HG02840 (cell line): ENCODE results near the gene CD46.
"Not testable (repeated sequence)": the region's sequence is repeated elsewhere in the genome, so short reads cannot be mapped to it uniquely, and the experiment has no call there.

Experiments
- ATAC-seq: cut with Tn5 transposase; IDR thresholded peaks from one replicate; pipeline ENCODE4 v1.9.1; 2021; ENCODE audit warnings: mild to moderate bottlenecking, moderate library complexity, moderate number of reproducible peaks; ENCODE audit not compliant: unreplicated experiment, low FRiP score

The CD46 gene

DNA sequence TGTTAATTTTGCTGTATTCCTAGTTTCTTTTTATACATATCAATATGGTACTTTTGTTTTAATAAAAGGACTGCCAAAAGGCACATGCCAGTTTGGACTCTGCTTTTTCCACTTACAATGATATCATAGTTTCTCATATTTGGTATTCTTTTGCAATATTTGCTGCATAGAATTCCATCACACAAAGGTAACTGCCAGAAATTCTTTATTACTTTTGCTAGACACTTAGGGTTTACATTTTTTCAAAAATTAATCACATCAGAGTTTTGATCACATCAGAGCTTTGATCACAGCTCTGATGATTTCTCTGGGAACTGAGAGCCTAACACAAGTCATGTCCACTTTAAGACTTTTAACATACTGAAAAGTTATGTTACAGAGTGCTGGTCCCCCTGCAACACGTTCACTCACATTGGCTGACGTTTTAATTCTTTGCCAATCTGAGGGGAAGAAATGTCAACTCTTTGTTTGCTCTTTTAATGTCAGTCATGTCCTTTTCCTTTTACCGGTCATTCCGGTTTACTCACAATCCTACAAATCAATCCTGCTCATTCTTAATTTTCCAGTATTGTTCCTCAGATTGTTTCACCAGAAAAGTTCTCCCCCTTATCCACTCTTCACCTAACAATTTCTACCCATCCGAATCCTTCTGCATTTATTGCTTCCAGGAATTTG is 1.1 kb upstream of the CD46 start:
- no peak for ATAC-seq

DNA sequence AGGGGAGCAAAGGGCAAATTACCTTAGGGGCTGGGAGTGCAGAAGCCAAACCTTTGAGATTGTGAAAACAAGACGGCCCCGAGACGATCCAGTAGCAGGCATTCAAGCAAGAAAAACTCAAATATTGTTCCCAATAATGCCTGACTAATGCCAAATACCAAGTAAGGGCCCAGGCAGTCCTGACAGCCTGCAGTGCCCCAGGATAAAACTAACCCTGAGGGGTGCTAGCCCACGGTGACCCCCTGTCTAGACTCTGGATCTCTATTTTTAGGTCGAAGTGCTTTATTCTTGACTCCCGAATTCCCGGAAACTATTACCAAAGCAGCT is 428 bp upstream of the CD46 start:
- ATAC-seq: not testable (repeated sequence)

DNA sequence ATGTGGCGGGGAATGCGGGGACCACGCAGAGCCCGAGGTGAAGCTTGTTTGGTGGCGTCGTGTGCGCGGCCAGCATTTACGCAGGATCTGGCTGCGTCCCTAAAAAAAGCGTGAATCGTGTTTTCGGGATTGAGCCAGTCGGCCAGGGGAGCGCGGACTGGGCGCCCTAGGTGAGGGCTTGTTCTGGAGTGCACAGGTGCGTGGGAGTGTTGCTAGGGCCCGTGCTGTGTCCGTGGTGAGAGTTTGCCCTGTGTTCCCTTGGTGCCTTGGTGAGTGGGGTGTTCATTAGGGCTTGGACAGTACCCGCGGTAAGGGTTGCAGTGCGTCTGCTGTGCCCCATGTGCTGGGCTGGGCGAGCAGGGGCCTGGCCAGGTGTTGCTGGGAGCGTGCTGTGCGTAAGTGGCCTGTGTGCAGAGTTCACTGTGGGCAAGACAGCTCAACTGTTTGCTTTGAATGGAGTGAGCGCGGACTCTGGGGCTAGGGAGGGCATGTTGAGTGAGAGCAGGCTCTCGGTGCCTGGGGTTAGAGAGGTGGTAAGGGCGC is 673 bp downstream of the CD46 start:
- peak; percentile 15 for ATAC-seq

DNA sequence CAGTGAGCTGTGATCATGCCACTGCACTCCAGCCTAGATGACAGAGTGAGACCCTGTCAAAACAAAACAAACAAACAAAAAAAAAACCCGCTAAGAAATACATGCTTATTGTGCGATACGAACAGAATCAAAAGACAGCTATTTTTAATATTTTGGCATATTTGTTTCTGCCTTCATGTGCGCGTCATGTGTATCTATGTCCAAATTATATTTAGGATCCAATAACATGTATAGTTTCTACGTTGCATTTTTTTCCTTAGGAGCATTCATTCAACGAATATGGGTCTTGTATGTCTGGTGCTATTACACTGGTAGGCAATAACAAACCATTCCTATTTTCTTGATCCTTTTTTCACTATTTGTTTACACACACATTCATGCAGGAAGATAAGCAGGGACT is 1.8 kb downstream of the CD46 start:
- ATAC-seq: no peak

DNA sequence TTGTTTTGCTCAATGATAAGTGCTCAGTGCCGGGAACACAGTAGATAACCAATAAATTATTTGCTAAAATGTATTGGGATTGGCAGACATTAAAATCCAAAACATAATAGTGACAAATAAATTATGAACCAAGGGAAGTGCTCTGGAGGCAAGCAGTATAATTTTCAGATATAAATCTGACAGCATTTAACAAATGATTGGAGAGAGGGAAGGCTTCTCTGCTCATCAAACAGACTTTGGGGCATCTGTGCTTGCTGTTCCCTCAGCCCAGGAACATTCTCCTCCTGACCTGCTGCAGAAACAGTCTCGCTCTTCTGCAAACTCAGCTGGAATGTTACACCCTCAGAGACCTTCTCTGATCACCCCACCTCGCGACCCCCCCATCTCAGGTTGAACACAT is 2.2 kb downstream of the CD46 start:
- ATAC-seq: no peak

DNA sequence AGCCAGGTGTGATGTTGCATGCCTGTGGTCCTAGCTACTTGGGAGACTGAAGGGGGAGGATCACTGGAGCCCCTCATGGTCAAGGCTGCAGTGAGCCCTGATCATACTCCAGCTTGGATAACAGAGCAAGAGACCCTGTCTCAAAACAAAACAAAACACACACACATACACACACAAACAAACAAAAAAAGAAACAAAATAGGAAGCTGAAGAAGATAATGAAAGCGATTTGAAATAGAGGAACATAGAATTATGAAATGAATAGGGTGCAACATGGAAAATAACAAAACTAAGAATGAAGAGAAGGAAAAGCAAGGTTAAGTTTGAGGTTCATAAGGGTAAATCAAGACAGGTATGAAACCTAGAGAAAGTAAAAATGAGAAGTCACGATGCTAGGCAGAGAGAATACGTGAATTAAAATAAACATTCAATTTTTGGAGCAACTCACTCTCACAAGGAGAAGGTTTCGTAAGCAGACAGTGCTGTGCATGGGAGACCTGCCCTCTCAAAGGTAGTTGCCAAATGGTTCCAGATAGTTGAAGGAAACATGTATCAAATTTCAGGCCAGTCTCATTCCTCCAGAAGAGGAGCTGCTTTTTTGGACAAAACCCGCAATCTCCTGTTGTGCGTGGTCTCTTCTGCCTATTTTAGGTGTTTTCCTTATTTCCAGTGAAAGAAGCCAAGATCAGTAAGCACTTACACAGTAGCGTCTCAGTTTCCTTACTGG is 3.3 kb downstream of the CD46 start:
- ATAC-seq: no peak

DNA sequence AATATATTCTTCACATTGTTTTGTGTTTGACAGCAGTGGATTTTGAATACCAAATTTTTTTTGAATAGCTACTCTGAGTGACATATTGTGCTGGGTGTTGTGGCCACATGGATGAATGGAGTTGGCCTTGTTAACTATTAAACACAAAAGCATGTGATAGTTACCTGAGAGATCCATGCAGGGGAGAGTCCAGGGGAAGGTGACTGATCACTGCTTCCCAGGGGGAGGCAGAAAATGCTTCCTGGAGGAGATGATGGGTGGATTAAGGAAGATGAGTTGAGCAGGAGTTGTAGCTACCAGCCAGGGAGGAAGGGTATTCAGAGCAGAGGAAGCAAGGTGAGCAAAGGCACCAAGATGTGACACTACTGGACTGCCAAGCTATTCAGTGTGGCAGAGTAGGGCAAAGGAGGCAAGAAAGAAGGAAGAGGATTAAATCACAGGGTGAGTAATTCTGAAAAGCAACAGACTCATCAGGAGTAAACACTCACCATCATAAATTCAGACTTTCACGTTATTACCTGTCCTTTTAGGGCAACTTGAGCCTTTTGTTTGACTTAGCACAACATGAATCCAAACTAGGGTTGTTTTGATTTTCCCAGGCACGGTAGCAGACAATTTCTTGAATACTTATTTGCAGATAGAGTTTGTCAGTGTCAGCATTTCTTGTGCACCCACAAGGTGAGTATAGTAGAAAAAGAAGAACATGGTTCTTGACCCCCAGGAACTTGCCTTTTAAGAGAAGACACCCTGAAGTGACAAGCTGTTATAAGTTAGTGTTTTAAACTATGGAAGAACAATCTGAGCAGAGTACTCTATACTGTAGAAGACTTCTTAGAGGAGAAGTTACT is 4.2 kb downstream of the CD46 start:
- no peak for ATAC-seq

DNA sequence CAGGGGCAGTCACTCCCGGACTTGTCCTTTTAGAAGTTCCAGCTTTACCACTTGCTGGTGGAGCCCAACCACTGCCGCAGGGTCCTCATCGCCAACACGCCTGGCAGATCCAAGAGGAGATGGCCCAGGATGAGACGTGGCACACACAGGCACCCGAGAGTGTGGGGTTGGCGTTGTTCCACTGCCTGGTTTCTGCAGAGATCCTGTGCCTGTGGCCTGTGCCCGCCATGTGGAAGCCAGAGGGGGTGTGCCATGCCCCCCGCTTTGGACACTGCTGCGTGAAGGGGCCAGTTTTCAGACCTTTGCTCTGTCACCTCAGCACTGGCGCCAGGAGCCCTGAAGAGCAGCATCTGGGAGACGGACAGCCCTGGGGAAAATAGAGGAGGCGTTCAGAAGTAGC is 10.8 kb downstream of the CD46 start:
- ATAC-seq: no peak

DNA sequence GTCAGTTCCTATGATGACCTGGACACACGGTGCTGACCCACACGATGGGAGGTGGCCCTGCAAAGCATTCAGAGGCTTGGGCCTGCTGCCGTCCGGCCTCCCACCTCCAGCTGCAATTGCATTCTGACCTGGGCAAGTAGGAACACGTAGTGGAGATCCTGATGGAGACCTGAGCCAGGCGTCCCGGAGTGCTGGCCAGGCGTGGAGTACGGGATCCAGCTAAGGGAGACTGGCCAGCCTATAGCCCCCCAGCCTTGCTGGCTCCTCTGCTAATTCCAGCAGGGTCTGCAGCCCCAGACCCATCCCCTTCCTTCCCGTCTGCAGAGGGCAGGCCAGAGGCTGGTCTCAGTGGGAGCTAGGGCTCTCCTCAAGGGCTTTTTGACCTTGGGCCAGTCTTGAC is 11.2 kb downstream of the CD46 start:
- ATAC-seq: no peak

DNA sequence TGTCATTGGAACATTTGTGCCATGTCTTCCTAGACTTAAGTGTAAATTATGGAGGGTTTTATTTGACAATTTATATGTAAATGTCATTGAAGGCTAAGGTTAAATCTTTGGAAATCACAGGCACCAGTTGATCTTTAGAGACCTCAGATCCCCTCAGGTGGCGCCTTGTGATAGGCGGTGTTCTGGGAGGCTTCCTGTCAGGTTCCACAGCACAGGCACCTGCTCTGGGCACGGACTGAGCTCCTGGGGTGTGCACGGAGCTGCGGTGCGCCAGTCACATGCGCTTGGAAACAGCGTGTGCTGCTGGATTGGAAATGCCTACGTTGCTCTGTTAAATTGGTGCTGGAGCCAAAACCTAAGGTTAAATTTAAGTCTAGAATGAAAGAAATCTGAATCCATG is 12.1 kb downstream of the CD46 start:
- no peak for ATAC-seq

DNA sequence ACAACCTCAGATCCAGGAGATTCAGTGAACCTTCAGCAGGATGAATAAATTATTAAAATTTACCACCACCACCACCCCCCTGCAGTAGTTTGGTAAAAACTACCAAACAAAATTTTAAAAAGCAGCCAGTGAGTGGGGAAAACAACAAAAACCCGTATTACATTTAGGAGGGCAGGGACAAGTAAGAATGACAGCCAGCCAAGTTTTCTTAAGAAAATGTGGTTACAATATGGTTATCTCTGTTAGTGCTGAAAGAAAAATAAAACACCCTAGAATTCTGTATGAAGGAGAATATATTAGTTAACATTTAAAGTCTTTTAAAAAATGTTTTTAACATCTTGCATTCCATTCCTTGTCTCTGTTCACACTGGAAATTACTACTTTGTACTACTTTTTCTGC is 14.7 kb downstream of the CD46 start:
- no peak for ATAC-seq

DNA sequence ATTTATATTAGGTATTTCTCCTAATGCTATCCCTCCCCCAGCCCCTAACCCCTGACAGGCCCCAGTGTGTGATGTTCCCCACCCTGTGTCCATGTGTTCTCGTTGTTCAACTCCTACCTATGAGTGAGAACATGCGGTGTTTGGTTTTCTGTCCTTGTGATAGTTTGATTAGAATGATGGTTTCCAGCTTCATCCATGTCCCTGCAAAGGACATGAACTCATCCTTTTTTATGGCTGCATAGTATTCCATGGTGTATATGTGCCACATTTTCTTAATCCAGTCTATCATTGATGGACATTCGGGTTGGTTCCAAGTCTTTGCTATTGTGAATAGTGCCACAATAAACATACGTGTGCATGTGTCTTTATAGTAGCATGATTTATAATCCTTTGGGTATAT is 18.7 kb downstream of the CD46 start:
- ATAC-seq: not testable (repeated sequence)

DNA sequence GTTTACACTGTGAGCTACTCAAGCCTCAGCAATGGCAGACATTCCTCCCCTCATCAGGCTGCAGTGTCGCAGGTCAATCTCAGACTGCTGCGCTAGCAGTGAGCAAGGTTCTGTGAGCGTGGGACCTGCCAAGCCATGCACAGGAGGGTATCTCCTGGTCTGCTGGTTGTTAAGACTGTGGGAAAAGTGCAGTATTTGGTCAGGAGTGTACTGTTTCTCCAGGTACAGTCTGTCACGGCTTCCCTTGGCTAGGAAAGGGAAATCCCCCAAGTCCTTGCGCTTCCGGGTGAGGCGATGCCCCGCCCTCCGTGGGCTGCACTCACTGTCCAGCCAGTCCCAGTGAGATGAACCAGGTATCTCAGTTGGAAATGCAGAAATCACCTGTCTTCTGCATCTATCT is 24.2 kb downstream of the CD46 start:
- ATAC-seq: not testable (repeated sequence)

DNA sequence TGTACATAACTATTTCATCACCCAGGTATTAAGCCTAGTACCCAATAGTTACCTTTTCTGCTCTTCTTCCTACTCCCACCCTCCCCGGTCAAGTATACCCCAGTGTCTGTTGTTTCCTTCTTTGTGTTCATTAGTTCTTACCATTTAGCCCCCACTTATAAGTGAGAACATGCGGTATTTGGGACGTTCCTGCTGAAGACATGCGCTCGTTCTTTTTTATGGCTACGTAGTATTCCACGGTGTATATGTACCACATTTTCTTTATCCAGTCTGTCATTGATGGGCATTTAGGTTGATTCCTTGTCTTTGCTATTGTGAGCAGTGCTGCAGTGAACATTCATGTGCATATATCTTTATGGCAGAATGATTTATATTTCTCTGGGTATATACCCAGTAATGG is 25.6 kb downstream of the CD46 start:
- ATAC-seq: not testable (repeated sequence)

DNA sequence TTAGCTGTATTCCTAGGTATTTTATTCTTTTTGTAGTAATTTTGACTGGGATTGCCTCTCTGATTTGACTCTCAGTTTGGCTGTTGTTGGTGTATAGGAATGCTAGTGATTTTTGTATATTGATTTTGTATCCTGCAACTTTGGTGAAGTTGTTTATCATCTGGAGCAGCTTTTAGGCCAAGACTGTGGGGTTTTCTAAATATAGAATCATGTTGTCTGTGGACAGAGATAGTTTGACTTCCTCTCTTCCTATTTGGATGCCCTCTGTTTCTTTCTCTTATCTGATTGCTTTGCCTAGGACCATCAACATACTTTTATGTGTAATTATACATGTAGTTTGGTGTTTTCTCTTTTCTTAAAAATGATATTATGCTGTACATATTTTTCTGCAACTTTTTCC is 27.2 kb downstream of the CD46 start:
- no peak for ATAC-seq

DNA sequence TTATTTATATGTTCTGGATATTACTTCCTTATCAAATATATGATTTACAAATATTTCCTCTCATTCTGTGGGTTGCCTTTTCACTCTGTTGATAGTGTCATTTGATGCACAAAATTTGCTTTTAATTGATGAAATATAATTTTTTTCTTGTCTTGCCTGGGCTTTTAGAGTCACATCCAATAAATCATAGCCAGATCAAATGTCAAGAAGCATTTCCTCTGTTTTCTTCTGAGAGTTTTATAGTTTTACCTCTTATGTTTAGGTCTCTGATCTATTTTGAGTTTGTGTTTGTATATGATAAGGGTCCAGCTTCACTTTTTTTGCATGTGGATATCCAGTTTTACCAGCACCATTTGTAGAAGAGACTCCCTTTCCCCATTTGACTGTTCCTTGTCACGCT is 29.5 kb downstream of the CD46 start:
- no peak for ATAC-seq

DNA sequence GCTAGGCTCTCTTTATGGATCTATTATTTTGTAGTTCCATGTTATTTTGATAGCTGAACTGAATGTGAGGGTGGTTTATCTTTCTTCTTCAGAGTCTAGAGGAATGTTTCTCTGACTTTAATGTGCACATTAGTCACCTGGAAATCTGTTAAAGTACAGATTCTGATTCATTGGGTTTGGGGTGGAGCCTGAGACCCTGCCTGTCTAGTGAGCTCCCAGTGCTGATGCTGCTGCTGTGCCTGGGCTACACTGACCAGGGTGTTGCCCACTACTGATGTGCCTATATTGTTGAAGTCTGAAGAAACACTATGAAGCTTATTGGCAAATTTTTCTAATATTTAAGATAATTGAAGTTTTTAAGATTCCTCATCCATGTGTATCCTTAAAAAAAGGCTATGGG is 35.9 kb downstream of the CD46 start:
- ATAC-seq: no peak

DNA sequence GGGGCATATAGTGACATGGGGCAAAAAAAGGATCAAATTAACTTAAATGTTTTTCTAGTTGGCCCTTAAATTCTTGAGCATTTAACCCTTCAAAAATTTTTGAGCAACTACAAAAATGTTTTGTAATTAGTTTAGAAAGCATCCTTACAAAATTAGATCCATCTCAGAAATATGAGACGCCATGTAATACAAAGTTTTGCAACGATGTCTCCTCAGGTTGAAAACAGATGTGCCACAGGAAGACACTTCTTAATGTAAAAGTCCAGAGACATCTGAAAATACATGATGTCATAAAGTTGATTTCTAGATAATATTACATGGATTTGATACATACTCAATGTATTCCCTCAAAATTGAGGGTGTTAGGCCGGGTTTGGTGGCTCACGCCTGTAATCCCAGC is 37.5 kb downstream of the CD46 start:
- no peak for ATAC-seq

DNA sequence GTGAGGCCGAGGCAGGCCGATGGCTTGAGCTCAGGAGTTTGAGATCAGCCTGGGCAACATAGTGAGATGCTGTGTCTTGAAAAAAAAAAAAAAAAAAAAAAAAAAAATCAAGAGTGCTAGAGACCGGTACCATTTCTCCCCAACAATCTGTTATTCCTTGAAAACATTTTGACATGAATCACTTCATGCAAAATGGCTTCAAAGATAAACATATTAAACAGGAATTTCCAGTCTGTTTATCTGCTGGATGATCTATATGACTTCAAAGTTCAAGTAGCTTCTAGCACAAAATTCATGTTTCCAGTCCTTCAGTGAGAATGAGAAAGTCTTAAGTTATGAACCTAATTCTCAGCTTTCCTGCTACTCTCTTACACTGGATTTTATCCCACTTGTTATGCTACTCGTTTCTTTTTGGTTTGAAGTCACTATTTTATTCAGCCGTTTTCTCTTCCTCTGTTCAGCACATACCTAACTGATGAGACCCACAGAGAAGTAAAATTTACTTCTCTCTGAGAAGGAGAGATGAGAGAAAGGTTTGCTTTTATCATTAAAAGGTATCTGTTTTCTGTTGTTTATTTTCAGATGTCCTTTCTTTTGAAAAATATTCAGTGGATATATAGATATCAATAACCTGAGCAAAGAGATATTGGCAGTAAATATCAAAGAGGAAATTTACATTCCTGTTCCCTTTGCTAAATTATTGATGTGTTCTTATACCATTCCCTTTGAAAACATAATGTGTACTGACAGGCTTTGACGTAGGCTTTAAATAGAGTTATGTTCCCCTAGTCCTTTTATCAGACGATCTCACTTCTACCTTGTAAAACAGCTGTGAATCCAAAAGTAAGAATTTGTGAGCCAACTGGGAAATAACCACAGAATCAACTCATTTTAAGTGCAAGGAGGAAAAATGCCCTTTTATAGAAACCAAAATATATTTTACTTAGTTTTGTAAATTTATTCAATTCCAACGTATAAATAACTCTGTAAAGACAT is 38.2 kb downstream of the CD46 start:
- ATAC-seq: no peak

DNA sequence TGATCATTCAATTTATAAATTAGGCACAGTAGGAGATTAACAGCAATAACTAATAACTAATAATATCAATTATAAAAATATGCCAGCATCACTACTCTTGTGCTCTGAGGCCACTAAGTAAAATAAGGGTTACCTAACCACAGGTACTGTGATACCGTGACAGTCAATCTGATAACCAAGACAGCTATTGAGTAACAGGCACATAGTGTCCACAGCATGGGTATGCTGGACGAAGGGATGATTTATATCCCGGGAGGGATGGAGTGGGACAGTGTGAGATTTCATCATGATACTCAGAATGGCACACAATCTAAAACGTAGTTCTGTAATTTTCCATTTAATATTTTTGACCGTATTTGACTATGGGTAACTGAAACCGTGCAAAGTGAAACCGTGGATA is 39.4 kb downstream of the CD46 start:
- ATAC-seq: no peak
